GM11168 (cell line): ENCODE measurements around the gene DHFR.

ENCODE experiments used
- in situ Hi-C: fragments of 300-500 bp; cut with MboI; formaldehyde crosslinking; loops from one replicate; pipeline ENCODE4 v1.12.0; 2022; ENCODE audit warnings: low sequenced_read_pairs; ENCODE audit not compliant: unreplicated experiment

Gene DHFR

GRCh38 chr5:80659106-80659505 is 4.3 kb upstream of the DHFR start:
- in situ Hi-C loops: no loop called here

- in situ Hi-C loops: no loop called here
Observed at GRCh38 chr5:80656425-80656824, 1.6 kb upstream of the DHFR start.

GRCh38 chr5:80655231-80655774 is 520 bp upstream of the DHFR start:
- in situ Hi-C loops: no loop called here

GRCh38 chr5:80654054-80654390 is 761 bp downstream of the DHFR start:
- in situ Hi-C loops: no loop called here

GRCh38 chr5:80653502-80653901 is 1.3 kb downstream of the DHFR start:
- in situ Hi-C loops: no loop called here

- in situ Hi-C loops: no loop called here
Observed at GRCh38 chr5:80646926-80647325, 7.9 kb downstream of the DHFR start.

GRCh38 chr5:80644900-80645299 is 9.9 kb downstream of the DHFR start:
- in situ Hi-C loops: no loop called here

GRCh38 chr5:80641353-80641752 is 13.4 kb downstream of the DHFR start:
- in situ Hi-C loops: no loop called here

GRCh38 chr5:80634193-80634592 is 20.6 kb downstream of the DHFR start:
- in situ Hi-C loops: no loop called here

- in situ Hi-C loops: no loop called here
Observed at GRCh38 chr5:80632700-80633099, 22.1 kb downstream of the DHFR start.

- in situ Hi-C loops: no loop called here
Observed at GRCh38 chr5:80631278-80632259, 23.2 kb downstream of the DHFR start.

- in situ Hi-C loops: no loop called here
Observed at GRCh38 chr5:80629281-80629680, 25.5 kb downstream of the DHFR start.

GRCh38 chr5:80625230-80625629 is 29.6 kb downstream of the DHFR start:
- in situ Hi-C loops: no loop called here

- in situ Hi-C loops: no loop called here
Observed at GRCh38 chr5:80623999-80624398, 30.8 kb downstream of the DHFR start.

GRCh38 chr5:80622756-80623155 is 32.0 kb downstream of the DHFR start:
- in situ Hi-C loops: no loop called here

GRCh38 chr5:80620211-80620610 is 34.6 kb downstream of the DHFR start:
- in situ Hi-C loops: no loop called here

GRCh38 chr5:80619086-80619485 is 35.7 kb downstream of the DHFR start:
- in situ Hi-C loops: no loop called here

- in situ Hi-C loops: no loop called here
Observed at GRCh38 chr5:80618438-80618837, 36.3 kb downstream of the DHFR start.

- in situ Hi-C loops: no loop called here
Observed at GRCh38 chr5:80615266-80615914, 39.4 kb downstream of the DHFR start.

GRCh38 chr5:80609692-80610091 is 45.1 kb downstream of the DHFR start:
- in situ Hi-C loops: no loop called here

- in situ Hi-C loops: no loop called here
Observed at GRCh38 chr5:80608731-80609130, 46.1 kb downstream of the DHFR start.
